Spleen (tissue), 11 donors: ENCODE measurements around the gene KRT8. TPM values are rescaled to one million over a fixed set of nuclear protein-coding genes. Genes with fewer than 3 reads are reported as not detected.
"Not testable (repeated sequence)": the region's sequence is repeated elsewhere in the genome, so short reads cannot be mapped to it uniquely, and the experiment has no call there.

Source experiments
- DNase-seq: peaks from one replicate; pipeline ENCODE4 v3.0.0-alpha.2; 2020
- H3K27ac ChIP-seq, 8 donors: fragments of 200-600 bp; sonication (generic) in 7 of 8; 1 replicate in 4 of 8; 2 replicates in 4 of 8; pipeline versions ENCODE4 v1.5.0 to v1.8.0; 2016 to 2021; ENCODE audit warnings: inconsistent platforms in 4 of 8, mild to moderate bottlenecking in 4 of 8, moderate library complexity in 1 of 8
- H3K27me3 ChIP-seq, 7 donors: fragments of 200-600 bp; sonication (generic) in 6 of 7; replicated peaks in 1 of 7; 1 replicate in 4 of 7; 2 replicates in 3 of 7; pipeline versions ENCODE4 v1.5.0 to v1.8.0; 2016 to 2021; ENCODE audit warnings: inconsistent platforms in 3 of 7, mild to moderate bottlenecking in 1 of 7
- H3K36me3 ChIP-seq, 6 donors: fragments of 200-600 bp; sonication (generic) in 5 of 6; 1 replicate in 4 of 6; 2 replicates in 2 of 6; pipeline versions ENCODE4 v1.5.0 to v1.8.0; 2016 to 2021; ENCODE audit warnings: inconsistent platforms in 2 of 6
- H3K4me1 ChIP-seq, 6 donors: fragments of 200-600 bp; sonication (generic) in 5 of 6; 1 replicate in 3 of 6; 2 replicates in 3 of 6; pipeline versions ENCODE4 v1.5.0 to v1.8.0; 2016 to 2021; ENCODE audit warnings: inconsistent platforms in 3 of 6
- H3K4me3 ChIP-seq, 8 donors: fragments of 200-600 bp; sonication (generic) in 7 of 8; 1 replicate in 4 of 8; 2 replicates in 4 of 8; pipeline versions ENCODE4 v1.5.0 to v1.8.0; 2016 to 2021; ENCODE audit warnings: inconsistent platforms in 4 of 8, mild to moderate bottlenecking in 4 of 8, moderate library complexity in 2 of 8
- H3K9me3 ChIP-seq, 8 donors: fragments of 200-600 bp; sonication (generic) in 7 of 8; 1 replicate in 4 of 8; 2 replicates in 4 of 8; pipeline versions ENCODE4 v1.5.0 to v1.8.0; 2016 to 2021; ENCODE audit warnings: inconsistent platforms in 4 of 8
- POLR2A ChIP-seq, 3 donors: fragments of 450-650 bp; IDR thresholded peaks; one replicate each; pipeline ENCODE4 v1.5.1; 2017; ENCODE audit warnings: antibody characterized with exemption in 3 of 3, mild to moderate bottlenecking in 1 of 3
- POLR2AphosphoS5 ChIP-seq, 3 donors: sonication (generic); formaldehyde crosslinking; IDR thresholded peaks; one replicate each; pipeline ENCODE4 v1.5.1; 2017; ENCODE audit warnings: antibody characterized with exemption in 3 of 3
- WGBS, 5 donors: extraction: QIAGEN DNeasy Blood & Tissue Kit in 3 of 5; methylation state at CpG; one replicate each; pipeline versions ENCODE4 v1.1.5 to v1.1.7; 2013 to 2018; 5-methylcytosine and 5-hydroxymethylcytosine counted together
- intact Hi-C: fragments of 100-400 bp; cut with DNase I; formaldehyde crosslinking; loops from one replicate; pipeline ENCODE4 v1.15.0; 2023; ENCODE audit warnings: low total_unique reads
- polyA plus RNA-seq, 3 donors: library from polyadenylated mRNA; stranded (reverse); fragments of 200-250 nt; gene quantifications; one replicate each; pipeline ENCODE4 v1.2.1, GENCODE V29; 2013
- total RNA-seq, 7 donors: library from RNA; depleted of rRNA in 3 of 7; stranded (reverse); fragments of >200 nt in 3 of 7; fragmentation: NEBNext Ultra II Directional in 4 of 7; extraction: Animal tissue kit (Norgen Biotek cat#: 25700) in 4 of 7; gene quantifications; one replicate each; pipeline versions ENCODE4 v1.1.0 to v1.2.1, GENCODE V29; 2016 to 2021
- TF ChIP-seq, protein P1 (sequence below), 11 experiments: fragments of 200-600 bp in 7 of 11; fragments of 450-650 bp in 4 of 11; sonication (generic) in 4 of 11; IDR thresholded peaks in 8 of 11; conservative IDR thresholded peaks in 3 of 11; 1 replicate in 7 of 11; 2 replicates in 4 of 11; pipeline versions ENCODE4 v1.4.0 to v1.8.0; 2016 to 2021; ENCODE audit warnings: antibody characterized with exemption in 11 of 11, inconsistent platforms in 4 of 11, mild to moderate bottlenecking in 1 of 11
- donor health status: healthy with polysubstance abuse.
- donor health status: DM: no; HTN: no; CAD: no; lungs with moderate emphysema.
- donor health status: DM: no; HTN: no; CAD: no.
- donor health status: Bipolar disorder and iron deficiency.
- donor health status: healthy.
- donor health status: DM: no; HTN: no; CAD: no.
- donor health status: DM: yes; HTN: yes; CAD: no.

Gene KRT8
- total and polyA plus RNA-seq, 10 donors: 10.0 to 23.1 (median 18.9) TPM

DNA sequence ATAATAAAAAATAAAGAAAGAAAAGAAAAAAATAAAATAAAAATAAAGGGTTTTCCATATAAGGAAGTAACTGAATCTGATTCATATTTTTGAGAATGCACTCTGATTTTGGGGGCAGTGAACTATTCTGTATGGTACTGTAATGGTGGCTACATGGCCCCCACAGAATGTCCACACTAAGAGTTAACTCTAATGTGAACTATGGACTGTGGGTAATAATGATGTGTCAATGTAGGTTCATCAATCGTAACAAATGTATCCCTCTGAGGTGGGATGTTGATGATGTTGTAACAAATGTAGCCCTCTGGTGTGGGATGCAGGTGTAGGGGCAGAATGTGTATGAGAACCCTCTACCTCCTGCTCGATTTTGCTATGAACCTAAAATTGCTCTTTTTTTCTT is 13.8 kb downstream of the KRT8 start:
- 58 to 84% (median 69%) methylated on average over 2 of the region's 2 CpGs for WGBS, 5 donors
- Histone ChIP-seq H3K36me3 (no peaks in the 10 kb centered on the region), H3K27ac (no peak overlapping the region), H3K4me3 (no peak overlapping the region), H3K9me3 (peaks cover 0 to 3% (median 0%) of the 10 kb centered on the region in 8 donors), H3K27me3 (peaks cover 0 to 8% (median 0%) of the 10 kb centered on the region in 7 donors), H3K4me1 (no peaks in the 10 kb centered on the region)
- TF ChIP-seq POLR2AphosphoS5 (IDR thresholded peaks at IDR 0.05) (no peak), POLR2A (IDR thresholded peaks at IDR 0.05) (no peak)
- TF ChIP-seq, protein P1, sequence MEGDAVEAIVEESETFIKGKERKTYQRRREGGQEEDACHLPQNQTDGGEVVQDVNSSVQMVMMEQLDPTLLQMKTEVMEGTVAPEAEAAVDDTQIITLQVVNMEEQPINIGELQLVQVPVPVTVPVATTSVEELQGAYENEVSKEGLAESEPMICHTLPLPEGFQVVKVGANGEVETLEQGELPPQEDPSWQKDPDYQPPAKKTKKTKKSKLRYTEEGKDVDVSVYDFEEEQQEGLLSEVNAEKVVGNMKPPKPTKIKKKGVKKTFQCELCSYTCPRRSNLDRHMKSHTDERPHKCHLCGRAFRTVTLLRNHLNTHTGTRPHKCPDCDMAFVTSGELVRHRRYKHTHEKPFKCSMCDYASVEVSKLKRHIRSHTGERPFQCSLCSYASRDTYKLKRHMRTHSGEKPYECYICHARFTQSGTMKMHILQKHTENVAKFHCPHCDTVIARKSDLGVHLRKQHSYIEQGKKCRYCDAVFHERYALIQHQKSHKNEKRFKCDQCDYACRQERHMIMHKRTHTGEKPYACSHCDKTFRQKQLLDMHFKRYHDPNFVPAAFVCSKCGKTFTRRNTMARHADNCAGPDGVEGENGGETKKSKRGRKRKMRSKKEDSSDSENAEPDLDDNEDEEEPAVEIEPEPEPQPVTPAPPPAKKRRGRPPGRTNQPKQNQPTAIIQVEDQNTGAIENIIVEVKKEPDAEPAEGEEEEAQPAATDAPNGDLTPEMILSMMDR (IDR thresholded peaks at IDR 0.05 in 8 of 11, conservative IDR thresholded peaks at IDR 0.05 in 3 of 11): no peak
- intact Hi-C loops: no loop called here
- no peak for DNase-seq

GRCh38 chr12:52890417-52890816 is 14.5 kb downstream of the KRT8 start:
- peaks cover 0 to 3% (median 0%) of the 10 kb centered on the region in 8 donors for H3K9me3 ChIP-seq
- DNase-seq: no peak
- peaks cover 0 to 9% (median 0%) of the 10 kb centered on the region in 7 donors for H3K27me3 ChIP-seq
- intact Hi-C loops: no loop called here
- H3K4me3 ChIP-seq: no peak overlapping the region
- H3K27ac ChIP-seq: no peak overlapping the region
- no peaks in the 10 kb centered on the region for H3K4me1 ChIP-seq
- TF ChIP-seq, protein P1 (IDR thresholded peaks at IDR 0.05 in 8 of 11, conservative IDR thresholded peaks at IDR 0.05 in 3 of 11): no peak
- no peak for TF ChIP-seq POLR2A (IDR thresholded peaks at IDR 0.05)
- TF ChIP-seq POLR2AphosphoS5 (IDR thresholded peaks at IDR 0.05): no peak
- H3K36me3 ChIP-seq: no peaks in the 10 kb centered on the region
- 90 to 96% (median 92%) methylated on average over 3 of the region's 3 CpGs for WGBS, 5 donors

DNA sequence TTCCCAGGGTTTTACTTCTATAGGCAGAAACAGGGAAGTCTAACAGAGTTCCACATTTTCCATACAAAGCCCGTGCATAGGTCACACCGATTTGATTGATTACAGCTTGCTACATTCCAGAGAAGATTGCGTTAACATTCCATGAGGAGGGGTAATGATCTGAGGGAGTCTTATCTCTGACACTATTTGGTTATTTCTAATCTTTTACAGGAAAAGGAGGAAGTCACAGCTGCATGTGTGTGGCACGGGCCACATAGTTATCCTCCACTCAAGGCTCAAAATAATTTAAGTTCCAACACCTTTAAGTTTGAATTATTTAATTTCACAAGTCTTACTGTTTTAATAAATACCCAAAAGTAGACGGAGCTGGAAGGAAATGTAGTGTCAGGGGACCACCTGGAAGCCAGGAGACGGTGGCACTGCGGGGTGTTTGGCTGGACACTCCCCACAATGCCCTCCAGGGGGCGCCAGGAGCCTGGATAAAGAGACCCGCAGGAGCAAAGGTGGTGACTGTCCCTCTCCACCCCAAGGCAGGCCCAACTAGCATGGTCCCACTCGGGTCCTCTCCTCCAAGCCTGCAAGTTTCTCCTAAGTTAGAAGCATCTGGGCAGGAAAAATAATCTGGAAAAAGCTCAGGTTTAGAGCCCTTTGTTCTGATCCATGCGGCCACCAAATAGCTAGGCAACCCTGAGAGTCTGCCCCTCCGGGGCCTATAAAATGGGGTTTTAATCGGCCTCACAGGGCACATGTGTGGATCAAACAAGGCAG is 20.2 kb downstream of the KRT8 start:
- WGBS, 5 donors: 21 to 27% (median 23%) methylated on average over 13 of the region's 13 CpGs
- Histone ChIP-seq H3K27ac (no peak overlapping the region), H3K4me3 (no peak overlapping the region), H3K4me1 (peaks cover 0 to 16% (median 9%) of the 10 kb centered on the region in 6 donors), H3K27me3 (peaks cover 0 to 48% (median 0%) of the 10 kb centered on the region in 7 donors), H3K9me3 (no peaks in the 10 kb centered on the region), H3K36me3 (no peaks in the 10 kb centered on the region)
- intact Hi-C loops: loop anchor here (2.0 to 5.0 kb wide), 3 partner anchors 96 to 727 kb away; no protein-coding TSS in a partner anchor
- no peak for TF ChIP-seq POLR2A (IDR thresholded peaks at IDR 0.05)
- TF ChIP-seq POLR2AphosphoS5 (IDR thresholded peaks at IDR 0.05): peak in 1 of 3 donors; percentile 23
- TF ChIP-seq, protein P1 (IDR thresholded peaks at IDR 0.05 in 8 of 11, conservative IDR thresholded peaks at IDR 0.05 in 3 of 11): peak; percentile 74 to 94 (median 88)
- peak; percentile 91 for DNase-seq

DNA sequence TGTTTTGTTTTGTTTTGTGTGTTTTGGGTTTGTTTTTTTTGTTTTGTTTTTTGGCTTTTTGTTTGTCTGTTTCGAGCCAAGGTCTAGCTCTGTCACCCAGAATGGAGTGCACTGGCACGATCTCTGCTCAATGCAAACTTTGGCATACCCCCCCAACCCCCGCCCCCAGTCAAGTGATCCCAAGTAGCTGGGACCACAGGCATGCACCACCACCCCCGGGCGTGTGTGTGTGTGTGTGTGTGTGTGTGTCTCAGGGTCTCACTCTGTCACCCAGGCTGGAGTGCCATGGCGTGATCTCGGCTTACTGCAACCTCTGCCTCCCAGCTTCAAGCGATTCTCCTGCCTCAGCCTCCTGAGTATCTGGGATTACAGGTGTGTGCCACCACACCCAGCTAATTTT is 24.4 kb downstream of the KRT8 start:
- WGBS, 5 donors: 65 to 79% (median 68%) methylated on average over 6 to 8 of the region's 8 CpGs
- intact Hi-C loops: loop anchor here (5.0 kb wide), 2 partner anchors 298 to 723 kb away; no protein-coding TSS in a partner anchor

More for the DNA sequence above, 24.4 kb downstream of the KRT8 start:
- not testable (repeated sequence) for H3K36me3 ChIP-seq, H3K4me3 ChIP-seq, DNase-seq, H3K9me3 ChIP-seq, H3K27ac ChIP-seq
- Histone ChIP-seq H3K4me1 (peaks cover 0 to 26% (median 16%) of the 10 kb centered on the region in 6 donors), H3K27me3 (peaks cover 0 to 59% (median 0%) of the 10 kb centered on the region in 7 donors)
